H9 (cell line): ENCODE data around the gene GCNT1. TPM values are rescaled to one million over a fixed set of nuclear protein-coding genes. Genes with fewer than 3 reads are reported as not detected.

Experiments used
- DNase-seq: peaks from one replicate; pipeline ENCODE4 v3.0.0-alpha.2; 2017
- H2AFZ ChIP-seq: one replicate; pipeline ENCODE4 v1.6.1; 2013; ENCODE audit warnings: mild to moderate bottlenecking, low read length, control low read depth, moderate library complexity
- H2AK5ac ChIP-seq: 2 replicates; pipeline ENCODE4 v1.6.1; 2013; ENCODE audit warnings: low read length, control low read depth, mixed read lengths; ENCODE audit not compliant: insufficient read length
- H2BK120ac ChIP-seq: one replicate; pipeline ENCODE4 v1.6.1; 2013; ENCODE audit warnings: low read depth, mild to moderate bottlenecking, low read length, control low read depth, inconsistent platforms; ENCODE audit not compliant: poor library complexity, severe bottlenecking
- H2BK12ac ChIP-seq: 2 replicates; pipeline ENCODE4 v1.6.1; 2013; ENCODE audit warnings: low read length, control low read depth, mixed read lengths, low read depth; ENCODE audit not compliant: insufficient read length
- H2BK15ac ChIP-seq: 2 replicates; pipeline ENCODE4 v1.6.1; 2013; ENCODE audit warnings: low read depth, low read length, control low read depth
- H2BK20ac ChIP-seq: one replicate; pipeline ENCODE4 v1.6.1; 2013; ENCODE audit warnings: low read depth, mild to moderate bottlenecking, low read length, control low read depth, inconsistent platforms; ENCODE audit not compliant: poor library complexity, severe bottlenecking
- H2BK5ac ChIP-seq: 2 replicates; pipeline ENCODE4 v1.6.1; 2013; ENCODE audit warnings: low read length, control low read depth, mixed read lengths; ENCODE audit not compliant: insufficient read length
- H3K14ac ChIP-seq: 2 replicates; pipeline ENCODE4 v1.6.1; 2013; ENCODE audit warnings: low read length, control low read depth; ENCODE audit not compliant: insufficient read depth
- H3K18ac ChIP-seq: 2 replicates; pipeline ENCODE4 v1.6.1; 2013; ENCODE audit warnings: low read depth, mild to moderate bottlenecking, mixed read lengths, low read length, control low read depth; ENCODE audit not compliant: insufficient read length
- H3K23ac ChIP-seq: 2 replicates; pipeline ENCODE4 v1.6.1; 2013; ENCODE audit warnings: low read length, control low read depth, mixed read lengths, low read depth; ENCODE audit not compliant: insufficient read length
- H3K23me2 ChIP-seq: 2 replicates; pipeline ENCODE4 v1.6.1; 2013; ENCODE audit warnings: low read depth, mild to moderate bottlenecking, mixed read lengths, low read length, control low read depth; ENCODE audit not compliant: insufficient read length, poor library complexity, severe bottlenecking
- H3K27ac ChIP-seq: 2 replicates; pipeline ENCODE4 v1.5.1; 2013; ENCODE audit warnings: low read length, control low read depth, mixed read lengths, low read depth; ENCODE audit not compliant: insufficient read length
- H3K27me3 ChIP-seq: 2 replicates; pipeline ENCODE4 v1.6.1; 2013; ENCODE audit warnings: low read length, control low read depth, inconsistent platforms; ENCODE audit not compliant: insufficient read depth
- H3K4ac ChIP-seq: 2 replicates; pipeline ENCODE4 v1.6.1; 2013; ENCODE audit warnings: low read depth, mild to moderate bottlenecking, control low read depth, inconsistent platforms, low read length, moderate library complexity
- H3K4me1 ChIP-seq: 2 replicates; pipeline ENCODE4 v1.6.1; 2013; ENCODE audit warnings: low read length, control low read depth, inconsistent platforms; ENCODE audit not compliant: insufficient read depth
- H3K4me2 ChIP-seq: 2 replicates; pipeline ENCODE4 v1.6.1; 2013; ENCODE audit warnings: low read length, control low read depth, mixed read lengths; ENCODE audit not compliant: insufficient read length, insufficient read depth
- H3K56ac ChIP-seq: 2 replicates; pipeline ENCODE4 v1.6.1; 2013; ENCODE audit warnings: low read depth, mild to moderate bottlenecking, mixed read lengths, low read length, control low read depth; ENCODE audit not compliant: insufficient read length
- H3K79me1 ChIP-seq: 2 replicates; pipeline ENCODE4 v1.6.1; 2013; ENCODE audit warnings: low read depth, mild to moderate bottlenecking, moderate library complexity, low read length, control low read depth, inconsistent platforms; ENCODE audit not compliant: insufficient read depth, poor library complexity, severe bottlenecking
- H3K79me2 ChIP-seq: 2 replicates; pipeline ENCODE4 v1.6.1; 2013; ENCODE audit warnings: low read length, control low read depth, inconsistent platforms; ENCODE audit not compliant: insufficient read depth
- H3K9ac ChIP-seq: 2 replicates; pipeline ENCODE4 v1.6.1; 2013; ENCODE audit warnings: low read length, control low read depth, mixed read lengths; ENCODE audit not compliant: insufficient read length; ENCODE audit errors: extremely low read depth
- H3K9me3 ChIP-seq: one replicate; pipeline ENCODE4 v1.6.1; 2013; ENCODE audit warnings: low read depth, low read length, inconsistent platforms; ENCODE audit not compliant: control insufficient read depth
- H3T11ph ChIP-seq: one replicate; pipeline ENCODE4 v1.6.1; 2013; ENCODE audit warnings: mild to moderate bottlenecking, low read length, control low read depth, inconsistent platforms
- H4K20me1 ChIP-seq: one replicate; pipeline ENCODE4 v1.6.1; 2013; ENCODE audit not compliant: control insufficient read depth, insufficient read length, insufficient read depth
- H4K5ac ChIP-seq: 2 replicates; pipeline ENCODE4 v1.6.1; 2013; ENCODE audit warnings: low read depth, mild to moderate bottlenecking, mixed read lengths, low read length, control low read depth; ENCODE audit not compliant: insufficient read length
- H4K8ac ChIP-seq: replicated peaks from 2 replicates; pipeline ENCODE4 v1.6.1; 2013; ENCODE audit warnings: low read length, control low read depth, mixed read lengths, low read depth; ENCODE audit not compliant: insufficient read length
- H4K91ac ChIP-seq: 2 replicates; pipeline ENCODE4 v1.6.1; 2013; ENCODE audit warnings: low read depth, mild to moderate bottlenecking, moderate library complexity, mixed read lengths, low read length, control low read depth; ENCODE audit not compliant: insufficient read length
- H3K27ac Mint-ChIP-seq, 3 experiments: 2 replicates in 2 of 3; 3 replicates in 1 of 3; pipeline ENCODE4 v1.8.0; 2020 to 2021; ENCODE audit warnings: mixed read lengths in 3 of 3, mild to moderate bottlenecking in 1 of 3, moderate library complexity in 1 of 3
- H3K27me3 Mint-ChIP-seq: 2 replicates; pipeline ENCODE4 v1.8.0; 2021; ENCODE audit warnings: low read depth, mild to moderate bottlenecking, moderate library complexity, mixed read lengths
- H3K36me3 Mint-ChIP-seq, 3 experiments: 2 replicates in 2 of 3; 3 replicates in 1 of 3; pipeline ENCODE4 v1.8.0; 2020 to 2021; ENCODE audit warnings: low read depth in 3 of 3, mixed read lengths in 3 of 3; ENCODE audit not compliant: insufficient read depth in 1 of 3
- H3K4me1 Mint-ChIP-seq, 2 experiments: 2 replicates each; pipeline ENCODE4 v1.8.0; 2020; ENCODE audit warnings: mixed read lengths in 2 of 2
- H3K4me3 Mint-ChIP-seq, 2 experiments: 2 replicates in 1 of 2; 3 replicates in 1 of 2; pipeline ENCODE4 v1.8.0; 2020 to 2021; ENCODE audit warnings: mild to moderate bottlenecking in 2 of 2, mixed read lengths in 2 of 2, moderate library complexity in 1 of 2
- H3K9me3 Mint-ChIP-seq, 2 experiments: 2 replicates in 1 of 2; 3 replicates in 1 of 2; pipeline ENCODE4 v1.8.0; 2020; ENCODE audit warnings: mild to moderate bottlenecking in 2 of 2, mixed read lengths in 2 of 2, moderate library complexity in 1 of 2
- CTCF ChIP-seq: fragments of 200-600 bp; sonication (generic); conservative IDR thresholded peaks from 3 replicates; pipeline ENCODE4 v1.8.0; 2021; ENCODE audit warnings: antibody characterized with exemption, mild to moderate bottlenecking
- WGBS: extraction: QIAGEN DNeasy Blood & Tissue Kit; methylation state at CpG from one replicate; pipeline ENCODE4 v1.1.7; 2013; ENCODE audit warnings: missing lambda C conversion rate, low lambda C conversion rate, mixed read lengths; ENCODE audit not compliant: insufficient read length; ENCODE audit errors: extremely low coverage; 5-methylcytosine and 5-hydroxymethylcytosine counted together
- total RNA-seq: library from RNA; stranded (reverse); gene quantifications from 2 replicates; pipeline ENCODE4 v1.2.1, GENCODE V29; 2021

Gene GCNT1
- total RNA-seq, 1 experiment from 2014 or later = 35.6 TPM

GRCh38 chr9:76542360-76542759 lies 83.4 kb downstream of the GCNT1 start:
- no peak overlapping the region for H3K27ac Mint-ChIP-seq
- peaks cover 0 to 4% (median 3%) of the 10 kb centered on the region in 3 experiments; a peak in 5 of 7 replicates for H3K36me3 Mint-ChIP-seq
- H3K9me3 Mint-ChIP-seq = peaks cover 0 to 4% of the 10 kb centered on the region in 2 experiments; a peak in 2 of 5 replicates
- H4K91ac ChIP-seq = no peak overlapping the region
- H2BK20ac ChIP-seq = no peak overlapping the region
- no peak overlapping the region for H3K4me2 ChIP-seq
- H2BK120ac ChIP-seq = no peak overlapping the region
- H2BK5ac ChIP-seq = no peak overlapping the region
- TF ChIP-seq CTCF = no peak
- H3K9ac ChIP-seq = no peak overlapping the region
- WGBS = no CpG with 5 or more reads among the region's 5 CpGs
- no peak for DNase-seq
- H3K4ac ChIP-seq = no peak overlapping the region
- H3K79me2 ChIP-seq = no peaks in the 10 kb centered on the region
- H2BK12ac ChIP-seq = no peak overlapping the region
- H3K9me3 ChIP-seq = no peaks in the 10 kb centered on the region
- H3K27me3 Mint-ChIP-seq = no peaks in the 10 kb centered on the region; the same call in none of the 2 replicates
- H3K4me1 ChIP-seq = no peaks in the 10 kb centered on the region; the same call in 1 of the 2 replicates
- no peak overlapping the region for H4K8ac ChIP-seq
- H3T11ph ChIP-seq = no peak overlapping the region
- no peak overlapping the region for H2AK5ac ChIP-seq
- no peaks in the 10 kb centered on the region for H3K27me3 ChIP-seq
- no peak overlapping the region for H3K4me3 Mint-ChIP-seq
- no peak overlapping the region for H3K23ac ChIP-seq
- no peak overlapping the region for H2AFZ ChIP-seq
- H3K79me1 ChIP-seq = no peaks in the 10 kb centered on the region
- peaks cover 10% of the 10 kb centered on the region in 2 experiments for H3K4me1 Mint-ChIP-seq
- no peak overlapping the region for H3K14ac ChIP-seq
- no peaks in the 10 kb centered on the region for H4K20me1 ChIP-seq
- no peak overlapping the region for H3K18ac ChIP-seq
- H3K27ac ChIP-seq = no peak overlapping the region
- no peaks in the 10 kb centered on the region for H3K23me2 ChIP-seq
- no peak overlapping the region for H2BK15ac ChIP-seq
- no peak overlapping the region for H3K56ac ChIP-seq
- no peak overlapping the region for H4K5ac ChIP-seq
